Peyer's patch (tissue), 4 donors: ENCODE data around the gene CCDC9B.

Experiments
- POLR2A ChIP-seq, 2 donors: fragments of 450-650 bp; IDR thresholded peaks; one replicate each; pipeline ENCODE4 v1.5.1; 2017; ENCODE audit warnings: antibody characterized with exemption in 2 of 2, mild to moderate bottlenecking in 2 of 2, moderate library complexity in 2 of 2
- TF ChIP-seq, protein P1 (sequence below), 6 experiments: fragments of 450-650 bp in 4 of 6; fragments of 200-600 bp in 2 of 6; sonication (generic) in 1 of 6; IDR thresholded peaks; one replicate each; pipeline ENCODE4 v1.5.1; 2017 to 2019; ENCODE audit warnings: antibody characterized with exemption in 6 of 6, mild to moderate bottlenecking in 3 of 6, moderate library complexity in 1 of 6

DNA sequence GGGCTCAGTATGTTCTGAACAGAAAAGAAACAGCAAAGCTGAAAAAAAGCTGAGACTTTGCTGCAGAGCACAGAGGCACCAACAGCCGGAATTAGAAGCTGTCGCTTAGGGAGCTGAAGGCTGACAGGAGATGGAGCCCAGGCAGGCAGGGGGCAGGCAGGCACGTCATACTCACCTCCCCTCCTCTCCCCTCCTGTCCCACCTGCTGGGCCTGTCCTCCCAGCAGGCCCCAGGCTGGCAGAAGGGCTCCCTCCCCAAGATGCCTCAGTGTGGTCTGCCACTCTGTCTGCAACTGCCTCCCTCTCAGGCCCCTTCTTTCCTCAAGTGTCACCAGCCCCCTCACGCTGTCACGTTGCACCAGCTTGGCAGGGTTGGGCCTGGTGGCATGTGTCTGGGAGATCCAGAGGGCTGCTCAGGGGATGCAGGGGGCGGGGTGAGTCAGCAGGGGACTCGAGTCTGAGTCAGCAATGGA is 54.6 kb downstream of the CCDC9B start:
- TF ChIP-seq POLR2A (IDR thresholded peaks at IDR 0.05): no peak
- TF ChIP-seq, protein P1, sequence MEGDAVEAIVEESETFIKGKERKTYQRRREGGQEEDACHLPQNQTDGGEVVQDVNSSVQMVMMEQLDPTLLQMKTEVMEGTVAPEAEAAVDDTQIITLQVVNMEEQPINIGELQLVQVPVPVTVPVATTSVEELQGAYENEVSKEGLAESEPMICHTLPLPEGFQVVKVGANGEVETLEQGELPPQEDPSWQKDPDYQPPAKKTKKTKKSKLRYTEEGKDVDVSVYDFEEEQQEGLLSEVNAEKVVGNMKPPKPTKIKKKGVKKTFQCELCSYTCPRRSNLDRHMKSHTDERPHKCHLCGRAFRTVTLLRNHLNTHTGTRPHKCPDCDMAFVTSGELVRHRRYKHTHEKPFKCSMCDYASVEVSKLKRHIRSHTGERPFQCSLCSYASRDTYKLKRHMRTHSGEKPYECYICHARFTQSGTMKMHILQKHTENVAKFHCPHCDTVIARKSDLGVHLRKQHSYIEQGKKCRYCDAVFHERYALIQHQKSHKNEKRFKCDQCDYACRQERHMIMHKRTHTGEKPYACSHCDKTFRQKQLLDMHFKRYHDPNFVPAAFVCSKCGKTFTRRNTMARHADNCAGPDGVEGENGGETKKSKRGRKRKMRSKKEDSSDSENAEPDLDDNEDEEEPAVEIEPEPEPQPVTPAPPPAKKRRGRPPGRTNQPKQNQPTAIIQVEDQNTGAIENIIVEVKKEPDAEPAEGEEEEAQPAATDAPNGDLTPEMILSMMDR (IDR thresholded peaks at IDR 0.05): no peak
